ENCODE measurements around the gene ANAPC5. TPM values are rescaled to one million over a fixed set of nuclear protein-coding genes. Genes with fewer than 3 reads are reported as not detected.

Gene ANAPC5
- total RNA-seq, 1 experiment from 2014 or later, result 199 TPM

- Histone ChIP-seq H3K36me3 (ENCODE audit: low read depth, low read length) (peaks cover 33% of the 10 kb centered on the region), H3K9ac (ENCODE audit: low read length) (no peak overlapping the region), H3K27ac (ENCODE audit: low read length) (no peak overlapping the region), H3K4me3 (ENCODE audit: low read length) (no peak overlapping the region), H3F3A (ENCODE audit: low read length, unreplicated experiment) (no peaks in the 10 kb centered on the region), H3K79me2 (ENCODE audit: low read length) (no peaks in the 10 kb centered on the region), H3K4me1 (ENCODE audit: insufficient read depth, low read length) (no peaks in the 10 kb centered on the region), H3K9me3 (ENCODE audit: low read length) (no peaks in the 10 kb centered on the region), H2AFZ (ENCODE audit: low read length) (no peak overlapping the region), H3K9me2 (replicated peaks; ENCODE audit: low read length) (no peaks in the 10 kb centered on the region), H3K27me3 (ENCODE audit: low read length) (no peaks in the 10 kb centered on the region), H3K4me2 (ENCODE audit: low read length) (no peak overlapping the region), H4K20me1 (ENCODE audit: low read length) (no peaks in the 10 kb centered on the region)
- intact Hi-C loops (cut with micrococcal nuclease), result no loop called here
- TF ChIP-seq EZH2phosphoT487 (IDR thresholded peaks at IDR 0.05; ENCODE audit: borderline replicate concordance, low read length) (no peak), EZH2 (IDR thresholded peaks at IDR 0.05; ENCODE audit: low read length, unreplicated experiment) (no peak), CTCF (conservative IDR thresholded peaks at IDR 0.05; ENCODE audit: low read depth, low read length) (no peak)
- DNase-seq (no peak), ATAC-seq (no peak)
- CTCF ChIA-PET, result no interaction called here
- no TSS peak for BruUV-seq (replicated peaks)
- POLR2A ChIA-PET (ENCODE audit: unreplicated experiment), result no interaction called here
Measured at GRCh38 chr12:121261398-121261797, 90.8 kb downstream of the ANAPC5 start.

GRCh38 chr12:121260091-121260490 is 92.1 kb downstream of the ANAPC5 start:
- intact Hi-C loops (cut with micrococcal nuclease), result no loop called here
- no peak for ATAC-seq
- Histone ChIP-seq H3K4me3 (ENCODE audit: low read length) (no peak overlapping the region), H3K9ac (ENCODE audit: low read length) (no peak overlapping the region), H3K4me1 (ENCODE audit: insufficient read depth, low read length) (no peaks in the 10 kb centered on the region), H3K27ac (ENCODE audit: low read length) (no peak overlapping the region), H3K9me2 (replicated peaks; ENCODE audit: low read length) (no peaks in the 10 kb centered on the region), H2AFZ (ENCODE audit: low read length) (no peak overlapping the region), H3K79me2 (ENCODE audit: low read length) (no peaks in the 10 kb centered on the region), H3K27me3 (ENCODE audit: low read length) (no peaks in the 10 kb centered on the region), H4K20me1 (ENCODE audit: low read length) (no peaks in the 10 kb centered on the region), H3K4me2 (ENCODE audit: low read length) (no peak overlapping the region), H3K36me3 (ENCODE audit: low read depth, low read length) (peaks cover 39% of the 10 kb centered on the region), H3K9me3 (ENCODE audit: low read length) (no peaks in the 10 kb centered on the region), H3F3A (ENCODE audit: low read length, unreplicated experiment) (no peaks in the 10 kb centered on the region)
- no peak for DNase-seq
- ChIA-PET CTCF (no interaction called here), POLR2A (ENCODE audit: unreplicated experiment) (no interaction called here)
- TF ChIP-seq EZH2phosphoT487 (IDR thresholded peaks at IDR 0.05; ENCODE audit: borderline replicate concordance, low read length), result no peak
- no peak for TF ChIP-seq CTCF (conservative IDR thresholded peaks at IDR 0.05; ENCODE audit: low read depth, low read length)
- no peak for TF ChIP-seq EZH2 (IDR thresholded peaks at IDR 0.05; ENCODE audit: low read length, unreplicated experiment)
- BruUV-seq (replicated peaks), result no TSS peak

DNA sequence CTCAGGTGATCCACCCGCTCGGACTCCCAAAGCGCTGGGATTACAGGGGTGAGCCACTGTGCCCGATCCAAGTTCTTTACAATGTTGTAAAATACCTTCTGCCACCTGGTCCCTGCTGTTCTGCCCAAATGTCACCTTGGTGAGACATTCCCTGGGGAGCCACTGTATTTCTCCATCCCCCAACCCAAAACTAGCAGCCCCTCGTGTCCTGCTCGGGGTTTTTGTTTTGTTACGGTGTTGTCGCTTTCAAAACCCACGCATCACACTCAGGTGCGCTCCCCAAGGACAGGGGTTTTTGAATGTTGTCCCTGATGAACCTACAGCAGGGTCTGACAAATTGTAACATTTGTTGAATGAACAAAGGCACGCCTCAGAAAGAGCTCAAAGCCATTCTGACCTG is 93.1 kb downstream of the ANAPC5 start:
- Histone ChIP-seq H4K20me1 (ENCODE audit: low read length) (no peaks in the 10 kb centered on the region), H3K4me3 (ENCODE audit: low read length) (no peak overlapping the region), H3K27me3 (ENCODE audit: low read length) (no peaks in the 10 kb centered on the region), H2AFZ (ENCODE audit: low read length) (no peak overlapping the region), H3K4me1 (ENCODE audit: insufficient read depth, low read length) (no peaks in the 10 kb centered on the region), H3K79me2 (ENCODE audit: low read length) (no peaks in the 10 kb centered on the region), H3K9ac (ENCODE audit: low read length) (no peak overlapping the region), H3K27ac (ENCODE audit: low read length) (no peak overlapping the region), H3F3A (ENCODE audit: low read length, unreplicated experiment) (no peaks in the 10 kb centered on the region), H3K4me2 (ENCODE audit: low read length) (no peak overlapping the region), H3K9me3 (ENCODE audit: low read length) (no peaks in the 10 kb centered on the region), H3K36me3 (ENCODE audit: low read depth, low read length) (peaks cover 45% of the 10 kb centered on the region), H3K9me2 (replicated peaks; ENCODE audit: low read length) (no peaks in the 10 kb centered on the region)
- ChIA-PET POLR2A (ENCODE audit: unreplicated experiment) (no interaction called here), CTCF (no interaction called here)
- no peak for TF ChIP-seq EZH2phosphoT487 (IDR thresholded peaks at IDR 0.05; ENCODE audit: borderline replicate concordance, low read length)
- no peak for TF ChIP-seq CTCF (conservative IDR thresholded peaks at IDR 0.05; ENCODE audit: low read depth, low read length)
- TF ChIP-seq EZH2 (IDR thresholded peaks at IDR 0.05; ENCODE audit: low read length, unreplicated experiment), result no peak
- ATAC-seq, result no peak
- no TSS peak for BruUV-seq (replicated peaks)
- intact Hi-C loops (cut with micrococcal nuclease), result no loop called here
- DNase-seq, result no peak

Other genes starting within 250 kb of the ANAPC5 start
- gene P2RX7, start 219.5 kb downstream of the ANAPC5 start, total RNA-seq (2014; rRNA removed), result 1.6 and 6.0 TPM in 2 replicates
- 19.4 and 21.6 TPM in 2 replicates for gene P2RX4, start 142.3 kb downstream of the ANAPC5 start, total RNA-seq (2014; rRNA removed)
- 20.1 and 26.5 TPM in 2 replicates for gene CAMKK2, start 55.7 kb downstream of the ANAPC5 start, total RNA-seq (2014; rRNA removed)
- gene RNF34, start 47.7 kb upstream of the ANAPC5 start, total RNA-seq (2014; rRNA removed), result 73.7 and 88.2 TPM in 2 replicates
- 52.5 and 72.3 TPM in 2 replicates for gene KDM2B, start 228.6 kb upstream of the ANAPC5 start, total RNA-seq (2014; rRNA removed)